ENCODE data around the gene PCBP3.
"Not testable (repeated sequence)": the region's sequence is repeated elsewhere in the genome, so short reads cannot be mapped to it uniquely, and the experiment has no call there.

The PCBP3 gene

GRCh38 chr21:45831991-45832740 is 188.6 kb downstream of the PCBP3 start:
- Histone ChIP-seq H3K9ac (ENCODE audit: low read length) (no peak overlapping the region), H3K4me2 (ENCODE audit: low read depth, low read length) (no peak overlapping the region), H3K4me1 (ENCODE audit: low read length) (no peaks in the 10 kb centered on the region), H3K79me2 (ENCODE audit: low read length) (no peaks in the 10 kb centered on the region), H3K9me2 (replicated peaks; ENCODE audit: insufficient read depth, low read length) (no peaks in the 10 kb centered on the region), H3K4me3 (ENCODE audit: low read length) (no peak overlapping the region), H3K27me3 (replicated peaks; ENCODE audit: insufficient read depth, low read length) (no peaks in the 10 kb centered on the region), H2AFZ (ENCODE audit: low read length) (no peak overlapping the region), H3F3A (ENCODE audit: insufficient read depth, low read length) (no peaks in the 10 kb centered on the region), H3K36me3 (replicated peaks; ENCODE audit: insufficient read depth, low read length) (no peaks in the 10 kb centered on the region), H3K27ac (ENCODE audit: low read length) (no peak overlapping the region), H4K20me1 (ENCODE audit: insufficient read depth, low read length) (no peaks in the 10 kb centered on the region), H3K9me3 (replicated peaks; ENCODE audit: insufficient read depth, low read length) (no peaks in the 10 kb centered on the region)
- DNase-seq = no peak
- TF ChIP-seq EZH2 (optimal IDR thresholded peaks at IDR 0.05; ENCODE audit: low read depth, low read length) (no peak), CTCF (IDR thresholded peaks at IDR 0.05; ENCODE audit: low read length) (no peak), EZH2phosphoT487 (IDR thresholded peaks at IDR 0.05; ENCODE audit: low read length) (no peak)

GRCh38 chr21:45832741-45833235 is 189.3 kb downstream of the PCBP3 start:
- not testable (repeated sequence) for DNase-seq; H3K4me3 ChIP-seq (ENCODE audit: low read length); H3K27me3 ChIP-seq (replicated peaks; ENCODE audit: insufficient read depth, low read length); H3K27ac ChIP-seq (ENCODE audit: low read length); H3K36me3 ChIP-seq (replicated peaks; ENCODE audit: insufficient read depth, low read length); H3K9me2 ChIP-seq (replicated peaks; ENCODE audit: insufficient read depth, low read length); H2AFZ ChIP-seq (ENCODE audit: low read length); H3K9me3 ChIP-seq (replicated peaks; ENCODE audit: insufficient read depth, low read length); H3K4me1 ChIP-seq (ENCODE audit: low read length); H3F3A ChIP-seq (ENCODE audit: insufficient read depth, low read length); H3K9ac ChIP-seq (ENCODE audit: low read length); H4K20me1 ChIP-seq (ENCODE audit: insufficient read depth, low read length); H3K79me2 ChIP-seq (ENCODE audit: low read length); H3K4me2 ChIP-seq (ENCODE audit: low read depth, low read length)

GRCh38 chr21:45833414-45833813 is 189.9 kb downstream of the PCBP3 start:
- TF ChIP-seq EZH2 (optimal IDR thresholded peaks at IDR 0.05; ENCODE audit: low read depth, low read length) (no peak), CTCF (IDR thresholded peaks at IDR 0.05; ENCODE audit: low read length) (no peak), EZH2phosphoT487 (IDR thresholded peaks at IDR 0.05; ENCODE audit: low read length) (no peak)
- Histone ChIP-seq H3K4me1 (ENCODE audit: low read length) (no peaks in the 10 kb centered on the region), H3K9me3 (replicated peaks; ENCODE audit: insufficient read depth, low read length) (no peaks in the 10 kb centered on the region), H3K4me3 (ENCODE audit: low read length) (no peak overlapping the region), H3K27ac (ENCODE audit: low read length) (no peak overlapping the region), H3K4me2 (ENCODE audit: low read depth, low read length) (no peak overlapping the region), H3K9me2 (replicated peaks; ENCODE audit: insufficient read depth, low read length) (no peaks in the 10 kb centered on the region), H3K36me3 (replicated peaks; ENCODE audit: insufficient read depth, low read length) (no peaks in the 10 kb centered on the region), H3K9ac (ENCODE audit: low read length) (no peak overlapping the region), H3K27me3 (replicated peaks; ENCODE audit: insufficient read depth, low read length) (no peaks in the 10 kb centered on the region), H2AFZ (ENCODE audit: low read length) (no peak overlapping the region), H3F3A (ENCODE audit: insufficient read depth, low read length) (no peaks in the 10 kb centered on the region), H3K79me2 (ENCODE audit: low read length) (no peaks in the 10 kb centered on the region), H4K20me1 (ENCODE audit: insufficient read depth, low read length) (no peaks in the 10 kb centered on the region)
- DNase-seq = no peak

GRCh38 chr21:45834026-45834715 is 190.6 kb downstream of the PCBP3 start:
- H3K79me2 ChIP-seq (ENCODE audit: low read length) = no peaks in the 10 kb centered on the region
- H3K4me1 ChIP-seq (ENCODE audit: low read length) = no peaks in the 10 kb centered on the region
- H4K20me1 ChIP-seq (ENCODE audit: insufficient read depth, low read length) = no peaks in the 10 kb centered on the region
- TF ChIP-seq EZH2phosphoT487 (IDR thresholded peaks at IDR 0.05; ENCODE audit: low read length) (no peak), EZH2 (optimal IDR thresholded peaks at IDR 0.05; ENCODE audit: low read depth, low read length) (no peak), CTCF (IDR thresholded peaks at IDR 0.05; ENCODE audit: low read length) (no peak)
- no peak for DNase-seq
- H3K9ac ChIP-seq (ENCODE audit: low read length) = no peak overlapping the region
- H3K27ac ChIP-seq (ENCODE audit: low read length) = no peak overlapping the region
- no peaks in the 10 kb centered on the region for H3F3A ChIP-seq (ENCODE audit: insufficient read depth, low read length)
- no peaks in the 10 kb centered on the region for H3K27me3 ChIP-seq (replicated peaks; ENCODE audit: insufficient read depth, low read length)
- no peak overlapping the region for H2AFZ ChIP-seq (ENCODE audit: low read length)
- H3K9me3 ChIP-seq (replicated peaks; ENCODE audit: insufficient read depth, low read length) = no peaks in the 10 kb centered on the region
- no peak overlapping the region for H3K4me3 ChIP-seq (ENCODE audit: low read length)
- no peaks in the 10 kb centered on the region for H3K9me2 ChIP-seq (replicated peaks; ENCODE audit: insufficient read depth, low read length)
- H3K4me2 ChIP-seq (ENCODE audit: low read depth, low read length) = no peak overlapping the region
- H3K36me3 ChIP-seq (replicated peaks; ENCODE audit: insufficient read depth, low read length) = no peaks in the 10 kb centered on the region

All from MM.1S (cell line).